Cardiac fibroblast (primary cell): ENCODE data around the gene RAB33B.
A peak's percentile ranks its signal among the peaks of the same experiment; 100 is the strongest.

Experiments
- DNase-seq, 2 donors: peaks; one replicate each; pipeline versions ENCODE4 v3.0.0 to v3.0.0-alpha.2; 2010; ENCODE audit warnings: low read depth in 2 of 2
- H3K4me3 ChIP-seq, 2 donors: replicated peaks in 1 of 2; 1 replicate in 1 of 2; 2 replicates in 1 of 2; pipeline ENCODE4 v1.5.1; 2011; ENCODE audit warnings: low read depth in 2 of 2, low read length in 2 of 2, mild to moderate bottlenecking in 2 of 2, moderate library complexity in 1 of 2
- CTCF ChIP-seq: IDR thresholded peaks from one replicate; pipeline ENCODE4 v1.5.1; 2011; ENCODE audit warnings: low read depth, mild to moderate bottlenecking, low read length, inconsistent platforms

Gene RAB33B

DNA sequence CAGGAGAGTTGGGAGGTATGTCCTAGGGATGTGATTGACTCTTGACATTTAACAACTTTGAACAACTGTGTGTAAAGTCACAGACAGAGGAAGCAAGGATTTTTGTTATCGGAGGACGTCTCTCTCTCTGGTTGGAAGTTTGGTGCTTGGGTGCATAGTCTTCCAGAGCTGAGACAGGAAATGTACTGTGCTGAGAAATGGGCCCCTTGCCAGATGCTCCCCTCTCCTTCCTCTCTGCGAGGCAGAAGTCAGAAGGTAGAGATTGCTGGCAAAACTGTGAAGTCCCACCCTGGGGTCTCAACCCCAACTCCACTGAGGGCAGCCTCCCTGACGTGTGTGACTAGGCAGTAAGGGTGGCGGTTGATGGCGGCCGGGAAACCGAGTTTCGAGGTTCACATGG is 52.9 kb downstream of the RAB33B start:
- no peak overlapping the region for H3K4me3 ChIP-seq
- TF ChIP-seq CTCF, result no peak
- DNase-seq, result no peak

- TF ChIP-seq CTCF, result no peak
- no peak overlapping the region for H3K4me3 ChIP-seq
- DNase-seq, result no peak
These were observed 54.8 kb downstream of the RAB33B start for GRCh38 chr4:139508581-139509237.

GRCh38 chr4:139509727-139510410 is 55.9 kb downstream of the RAB33B start:
- no peak overlapping the region for H3K4me3 ChIP-seq
- TF ChIP-seq CTCF, result peak; percentile 27
- DNase-seq, result peak; percentile 22 to 39

DNA sequence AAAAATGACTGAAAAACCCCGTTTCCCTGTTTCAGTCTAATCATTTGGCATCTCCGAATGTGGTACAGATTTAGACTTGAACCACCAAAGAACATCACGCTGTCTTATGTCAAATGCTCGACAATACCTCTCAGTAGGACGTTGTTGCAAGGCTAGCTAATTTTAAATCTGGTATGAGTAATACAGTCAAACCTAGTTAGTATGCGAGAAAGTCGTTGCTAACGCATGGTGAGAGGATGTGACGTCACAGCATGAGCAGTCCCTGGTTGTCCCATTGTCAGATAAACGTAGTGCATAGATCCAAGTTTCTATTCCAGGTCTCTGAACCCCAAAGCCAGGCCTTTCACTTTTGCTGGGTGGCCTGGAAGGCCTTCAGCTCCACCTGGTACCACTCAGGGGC is 57.4 kb downstream of the RAB33B start:
- peak; percentile 23 to 65 for DNase-seq
- no peak for TF ChIP-seq CTCF
- no peak overlapping the region for H3K4me3 ChIP-seq

DNA sequence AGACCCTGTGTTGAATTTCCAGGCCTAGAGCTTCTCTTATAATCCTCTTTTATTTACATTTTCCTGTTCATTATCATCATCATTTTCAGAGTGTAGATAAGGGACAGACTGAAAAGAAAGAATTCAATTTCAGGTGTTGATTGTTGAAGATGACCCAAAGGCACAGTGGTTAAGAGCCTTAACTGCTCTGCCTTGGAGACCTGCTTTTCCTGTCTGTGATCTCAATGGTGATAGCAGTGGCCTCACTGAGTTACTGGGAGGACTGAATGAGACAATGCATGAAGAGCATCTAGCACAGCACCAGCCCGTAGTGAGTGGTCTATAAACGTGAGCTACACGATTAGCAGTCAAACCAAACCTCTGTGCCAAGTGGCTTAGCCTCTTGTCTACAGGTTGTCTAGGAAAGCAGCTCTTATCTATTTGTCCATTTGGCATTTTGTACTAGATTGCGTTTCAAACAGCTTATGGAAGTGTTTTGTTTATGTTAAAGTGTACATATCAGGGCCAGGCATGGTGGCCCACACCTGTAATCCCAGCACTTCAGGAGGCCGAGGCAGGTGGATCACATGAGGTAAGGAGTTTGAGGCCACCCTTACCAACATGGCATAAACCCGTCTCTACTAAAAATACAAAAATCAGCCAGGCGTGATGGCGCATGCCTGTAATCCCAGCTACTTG is 60.6 kb downstream of the RAB33B start:
- no peak for TF ChIP-seq CTCF
- no peak for DNase-seq
- no peak overlapping the region for H3K4me3 ChIP-seq

GRCh38 chr4:139515531-139515958 is 61.6 kb downstream of the RAB33B start:
- no peak for TF ChIP-seq CTCF
- H3K4me3 ChIP-seq, result no peak overlapping the region
- DNase-seq, result peak in 1 of 2 donors; percentile 35
